GM18873 (cell line): ENCODE measurements around the gene SAMD11.
"Not testable (repeated sequence)": the region's sequence is repeated elsewhere in the genome, so short reads cannot be mapped to it uniquely, and the experiment has no call there.

Experiments
- ATAC-seq: cut with Tn5 transposase; IDR thresholded peaks from one replicate; pipeline ENCODE4 v1.9.1; 2021; ENCODE audit warnings: mild to moderate bottlenecking, moderate library complexity, moderate number of reproducible peaks; ENCODE audit not compliant: unreplicated experiment, low FRiP score

The SAMD11 gene

DNA sequence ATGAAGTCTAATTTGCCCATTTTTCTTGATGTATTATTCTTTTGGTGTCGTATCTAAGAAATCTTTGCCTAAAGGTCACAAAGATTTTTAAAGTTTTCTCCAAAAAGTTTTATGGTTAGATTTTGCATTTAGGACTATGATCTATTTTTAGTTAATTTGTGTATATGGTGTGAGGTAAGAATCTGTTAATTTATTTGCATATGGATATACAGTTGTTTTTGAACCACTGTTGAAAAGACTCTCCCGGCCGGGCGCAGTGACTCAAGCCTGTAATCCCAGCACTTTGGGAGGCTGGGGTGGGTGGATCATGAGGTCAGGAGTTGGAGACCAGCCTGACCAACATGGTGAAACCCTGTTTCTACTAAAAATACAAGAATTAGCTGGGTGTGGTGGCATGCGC is 64.3 kb downstream of the SAMD11 start:
- ATAC-seq = not testable (repeated sequence)

DNA sequence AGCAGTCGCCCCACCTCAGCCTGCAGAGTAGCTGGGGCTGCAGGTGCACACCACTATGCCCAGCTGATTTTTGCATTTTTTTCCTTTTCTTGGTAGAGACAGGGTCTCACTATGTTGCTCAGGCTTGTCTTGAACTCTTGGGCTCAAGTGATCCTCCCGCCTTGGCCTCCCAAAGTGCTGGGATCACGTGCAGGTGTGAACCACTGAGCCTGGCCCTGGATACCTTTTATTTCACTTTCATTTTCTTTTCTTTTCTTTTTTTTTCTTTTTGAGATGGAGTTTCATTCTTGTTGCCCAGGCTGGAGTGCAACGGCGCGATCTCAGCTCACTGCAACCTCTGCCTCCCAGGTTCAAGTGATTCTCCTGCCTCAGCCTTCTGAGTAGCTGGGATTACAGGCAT is 67.6 kb downstream of the SAMD11 start:
- not testable (repeated sequence) for ATAC-seq

DNA sequence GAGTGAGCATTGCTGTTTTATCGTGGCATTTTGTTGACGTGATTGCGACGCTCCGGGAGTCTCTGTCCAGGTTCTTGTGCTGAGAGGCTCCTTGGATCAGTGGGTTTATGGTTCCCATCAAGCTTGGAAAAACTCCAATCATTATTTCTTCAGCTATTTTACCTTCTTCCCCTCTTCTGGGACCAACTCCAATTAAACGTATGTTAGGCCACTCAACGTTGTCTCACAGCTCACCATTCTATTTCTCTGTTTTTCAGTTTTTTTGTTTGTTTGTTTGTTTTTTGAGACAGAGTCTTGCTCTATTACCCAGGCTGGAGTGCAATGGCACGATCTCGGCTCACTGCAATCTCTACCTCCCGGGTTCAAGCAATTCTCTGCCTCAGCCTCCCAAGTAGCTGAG is 68.2 kb downstream of the SAMD11 start:
- ATAC-seq = no peak

- no peak for ATAC-seq
Observed at GRCh38 chr1:992362-992761, 68.6 kb downstream of the SAMD11 start.

GRCh38 chr1:993379-993995 is 69.8 kb downstream of the SAMD11 start:
- no peak for ATAC-seq
